HG02642 (cell line): Measurements from ENCODE around the gene EXT2.

ENCODE experiments used
- ATAC-seq: cut with Tn5 transposase; IDR thresholded peaks from one replicate; pipeline ENCODE4 v1.9.1; 2021; ENCODE audit warnings: mild to moderate bottlenecking; ENCODE audit not compliant: unreplicated experiment, poor library complexity

Gene EXT2

DNA sequence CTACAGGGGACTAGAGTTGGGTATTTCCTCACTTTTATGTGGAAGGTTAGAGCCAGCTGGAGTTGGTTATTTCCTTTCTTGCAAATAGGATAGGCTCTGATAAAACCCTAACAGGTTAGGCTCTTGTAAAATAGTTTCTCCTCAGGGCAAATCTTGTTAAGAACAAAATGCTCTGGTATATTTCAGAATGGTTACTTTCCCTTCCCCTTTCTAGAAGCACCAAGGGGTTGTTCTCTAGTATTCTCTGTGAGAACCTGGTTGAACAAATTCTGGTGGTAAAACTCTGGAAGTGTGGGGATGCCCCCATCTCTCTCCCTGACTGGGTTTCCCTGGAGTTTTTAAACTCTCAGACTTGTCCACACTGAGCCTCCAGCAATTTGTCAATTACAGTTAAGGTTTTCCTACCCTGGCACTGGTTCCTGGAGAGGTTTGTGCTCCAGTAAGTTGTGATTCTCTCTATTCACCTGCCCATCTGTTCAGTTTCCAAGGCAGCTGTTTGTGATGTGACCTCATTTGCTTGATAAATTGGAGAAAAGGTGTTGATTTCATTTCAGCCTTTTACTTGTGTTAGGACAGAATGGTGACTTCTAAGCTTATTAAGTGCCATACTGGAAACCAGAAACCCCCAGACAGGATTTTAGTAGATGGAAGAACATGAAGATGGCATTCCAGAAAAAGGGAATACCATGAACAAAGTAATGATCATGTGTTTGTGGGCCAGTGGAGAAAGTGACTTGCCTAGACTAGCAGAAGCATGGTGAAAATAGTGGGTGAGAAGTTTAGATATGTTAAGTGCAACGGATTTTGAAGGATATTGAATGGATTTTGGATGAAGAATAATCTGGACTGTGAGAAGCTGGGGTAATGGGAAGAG, 64.6 kb downstream of the EXT2 start:
- no peak for ATAC-seq

DNA sequence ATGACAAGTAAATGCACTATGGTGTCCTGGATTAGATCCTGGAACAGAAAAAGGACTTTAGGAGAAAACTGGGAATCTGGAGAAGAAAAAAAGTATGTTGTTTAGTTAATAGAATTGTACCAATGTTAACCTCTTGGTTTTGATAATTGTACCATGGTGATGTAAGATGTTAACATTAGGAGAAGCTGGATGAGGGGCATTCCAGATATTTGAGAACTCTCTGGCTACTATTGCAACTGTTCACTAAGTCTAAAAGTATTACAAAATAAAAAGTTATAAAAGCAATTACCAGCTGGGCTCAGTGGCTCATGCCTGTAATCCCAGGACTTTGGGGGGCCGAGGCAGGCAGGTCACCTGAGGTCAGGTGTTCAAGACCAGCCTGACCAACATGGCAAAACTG, 66.5 kb downstream of the EXT2 start:
- no peak for ATAC-seq

GRCh38 chr11:44162662-44163061, 67.2 kb downstream of the EXT2 start:
- ATAC-seq, result no peak

DNA sequence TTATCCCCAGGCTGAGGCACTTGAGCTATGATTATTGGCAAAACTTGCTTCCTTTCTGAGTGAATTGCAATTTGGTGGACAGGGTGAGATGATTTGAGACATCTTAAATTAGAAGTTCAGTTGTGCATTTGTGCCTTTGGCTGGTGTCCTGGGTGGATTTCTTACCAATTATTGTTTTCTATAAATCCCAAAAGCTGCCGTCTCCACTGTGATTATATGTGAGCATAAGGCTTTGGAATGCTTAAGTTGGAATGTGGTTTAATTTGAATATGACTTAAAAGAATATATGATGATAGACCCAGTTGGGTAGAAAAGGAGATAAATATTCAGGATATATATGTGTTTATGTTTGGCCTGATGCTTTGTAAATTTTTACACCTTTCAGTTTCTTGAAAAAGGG, 70.0 kb downstream of the EXT2 start:
- no peak for ATAC-seq

DNA sequence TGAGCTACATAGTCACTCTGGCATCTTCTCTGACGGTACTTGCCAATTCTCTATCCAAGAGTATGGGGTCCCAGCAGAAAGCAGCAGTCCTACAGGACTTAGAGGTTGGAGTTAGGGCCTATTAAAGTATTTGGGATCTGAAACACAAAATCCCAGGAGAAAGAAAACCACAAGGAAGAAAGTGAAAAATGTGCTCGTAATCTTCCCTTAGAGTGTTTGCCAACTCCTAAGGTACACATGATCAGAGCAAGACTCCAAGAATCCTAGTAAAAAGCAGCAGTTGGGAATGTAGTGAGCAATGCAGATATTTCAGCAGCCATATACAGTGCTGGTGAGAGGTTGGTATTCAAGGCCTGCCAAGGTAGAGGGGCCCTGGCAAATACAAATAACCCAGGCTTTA, 71.6 kb downstream of the EXT2 start:
- ATAC-seq, result no peak

- no peak for ATAC-seq
These were observed 76.0 kb downstream of the EXT2 start for GRCh38 chr11:44171518-44171917.

- ATAC-seq, result no peak
These were observed 77.5 kb downstream of the EXT2 start for GRCh38 chr11:44172966-44173365.

- ATAC-seq, result no peak
These were observed 79.4 kb downstream of the EXT2 start for GRCh38 chr11:44174842-44175241.

DNA sequence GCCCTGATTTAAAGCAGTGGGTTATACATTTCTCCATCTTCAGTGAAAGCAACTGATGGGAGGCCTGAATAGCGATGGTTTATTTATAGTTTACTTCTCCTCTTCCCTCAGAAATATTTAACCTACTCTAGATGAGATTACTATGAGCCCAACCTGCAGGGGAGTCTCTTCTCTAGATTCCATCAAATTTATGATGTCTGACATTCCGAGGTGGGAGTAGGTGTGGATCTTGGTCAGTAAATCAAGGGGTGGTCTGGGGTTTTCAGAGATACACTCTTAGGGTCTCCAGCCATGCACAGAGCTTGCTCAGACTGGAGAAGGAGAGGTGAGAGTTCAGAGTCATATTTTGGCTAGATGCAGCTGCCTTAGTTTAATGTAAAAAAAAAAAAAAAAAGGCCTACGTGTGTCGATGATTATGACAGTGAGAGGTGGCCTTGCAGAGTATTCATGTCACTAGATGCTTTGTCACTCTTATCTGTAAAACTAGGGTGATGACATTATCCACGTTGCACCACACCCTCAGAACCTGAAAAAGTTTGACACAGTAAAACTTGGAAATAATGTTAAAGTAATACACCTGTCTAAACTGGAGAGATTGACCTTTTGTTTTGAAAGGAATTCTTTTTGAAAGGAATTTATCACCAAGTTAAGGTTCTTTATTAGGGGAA, 81.2 kb downstream of the EXT2 start:
- no peak for ATAC-seq

GRCh38 chr11:44177905-44178304, 82.4 kb downstream of the EXT2 start:
- no peak for ATAC-seq

GRCh38 chr11:44178381-44178780, 82.9 kb downstream of the EXT2 start:
- ATAC-seq, result no peak

DNA sequence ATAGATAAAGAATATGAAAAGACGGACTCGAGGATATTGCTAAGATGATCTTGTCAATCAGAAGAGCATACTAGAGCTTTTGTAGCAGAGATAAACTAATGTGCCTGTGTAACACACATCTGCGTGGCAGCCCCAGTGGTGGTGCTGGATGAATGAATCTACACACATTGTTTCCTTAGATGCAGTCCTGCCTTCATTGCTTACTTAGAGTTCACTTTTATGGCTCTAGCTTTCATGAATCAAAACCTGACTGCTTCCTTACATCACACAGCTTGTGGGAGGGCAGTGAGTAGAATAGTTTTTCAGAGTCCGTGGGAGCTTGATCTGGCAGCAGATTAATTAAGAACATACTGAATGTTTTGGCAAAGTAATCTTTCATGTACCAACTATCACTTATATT, 83.7 kb downstream of the EXT2 start:
- no peak for ATAC-seq

GRCh38 chr11:44180107-44180506, 84.6 kb downstream of the EXT2 start:
- ATAC-seq, result no peak

DNA sequence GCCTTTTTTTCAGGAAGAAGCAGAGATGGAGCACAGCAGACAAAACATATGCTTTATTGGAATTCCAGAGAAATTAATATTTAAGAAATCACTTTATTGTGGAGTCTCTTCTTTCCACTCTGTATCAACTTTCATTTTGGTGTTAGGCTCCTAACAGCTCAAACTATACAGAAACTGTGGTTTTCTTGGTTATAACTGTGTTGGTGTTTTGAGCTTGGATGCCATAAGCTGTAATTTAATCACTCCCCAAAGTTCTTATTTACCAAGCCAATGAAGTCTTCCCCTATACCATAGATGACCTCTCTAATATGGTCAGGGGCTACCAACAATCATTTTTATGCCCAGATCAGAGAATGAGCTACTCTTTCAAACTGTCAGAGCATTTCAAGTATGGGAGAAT, 90.0 kb downstream of the EXT2 start:
- no peak for ATAC-seq

DNA sequence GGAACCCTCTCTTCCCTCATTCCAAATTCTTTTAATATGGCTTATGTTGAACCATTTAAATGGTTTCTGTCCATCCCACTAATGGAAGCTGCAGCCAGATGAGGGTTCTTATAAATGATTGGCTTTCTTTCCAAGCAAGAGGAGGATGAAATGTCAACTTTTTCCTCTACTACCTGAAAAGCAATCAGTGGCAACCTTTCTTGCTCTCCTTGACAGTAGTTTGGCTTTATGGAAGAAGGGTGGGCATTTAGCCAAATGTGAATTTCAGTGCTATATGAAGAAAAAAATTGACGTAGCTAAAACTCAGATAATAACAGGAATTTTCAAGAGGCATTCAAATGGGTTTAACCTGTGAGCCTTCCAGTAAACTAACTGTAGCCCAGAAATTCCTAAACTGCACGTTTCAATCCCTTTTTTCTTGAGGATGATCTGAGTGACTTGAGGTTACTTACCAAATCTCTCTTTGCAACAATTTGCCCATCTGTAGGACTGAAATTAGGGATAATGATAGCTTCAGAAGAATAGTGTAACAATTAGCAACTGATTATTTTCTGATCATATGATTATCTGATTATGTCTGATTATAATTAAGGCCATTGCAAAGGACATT, 90.9 kb downstream of the EXT2 start:
- ATAC-seq, result no peak

DNA sequence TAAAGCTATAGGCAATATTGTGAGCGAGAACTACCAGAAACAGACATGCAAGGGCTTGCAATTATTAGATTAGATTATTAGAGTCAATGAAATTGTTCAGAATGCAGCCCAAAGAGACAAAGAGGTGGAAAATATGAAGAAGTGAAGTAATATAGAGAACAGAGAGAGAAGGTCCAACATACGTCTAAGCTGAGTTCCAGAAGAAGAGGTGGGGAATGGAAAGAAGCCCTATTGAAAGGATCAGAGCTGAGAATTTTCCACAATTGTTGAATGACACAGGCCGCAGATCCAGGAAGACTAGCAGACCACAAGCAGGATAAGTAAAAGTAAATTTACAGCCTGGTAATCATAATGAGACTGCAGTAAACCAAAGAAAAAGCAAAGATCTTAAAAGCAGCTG, 93.2 kb downstream of the EXT2 start:
- ATAC-seq, result no peak

- no peak for ATAC-seq
These were observed 94.8 kb downstream of the EXT2 start for GRCh38 chr11:44189986-44190882.

DNA sequence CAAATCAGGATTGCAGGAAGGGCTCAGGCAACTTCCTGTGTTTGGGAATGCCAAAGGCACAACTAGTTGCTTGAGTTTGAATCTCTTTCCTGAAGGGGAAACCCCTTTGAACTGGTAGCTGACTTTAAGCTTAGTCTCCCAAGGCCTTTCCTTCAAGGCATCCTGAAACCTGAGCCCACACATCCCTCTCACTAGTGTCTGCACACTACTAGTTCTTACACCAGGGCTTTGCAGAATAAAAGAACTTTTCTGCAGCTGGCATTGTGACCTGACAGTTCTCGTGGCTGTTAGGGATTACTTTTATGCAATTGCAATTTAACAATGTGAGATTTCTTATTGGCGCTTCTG, 95.4 kb downstream of the EXT2 start:
- ATAC-seq, result no peak

DNA sequence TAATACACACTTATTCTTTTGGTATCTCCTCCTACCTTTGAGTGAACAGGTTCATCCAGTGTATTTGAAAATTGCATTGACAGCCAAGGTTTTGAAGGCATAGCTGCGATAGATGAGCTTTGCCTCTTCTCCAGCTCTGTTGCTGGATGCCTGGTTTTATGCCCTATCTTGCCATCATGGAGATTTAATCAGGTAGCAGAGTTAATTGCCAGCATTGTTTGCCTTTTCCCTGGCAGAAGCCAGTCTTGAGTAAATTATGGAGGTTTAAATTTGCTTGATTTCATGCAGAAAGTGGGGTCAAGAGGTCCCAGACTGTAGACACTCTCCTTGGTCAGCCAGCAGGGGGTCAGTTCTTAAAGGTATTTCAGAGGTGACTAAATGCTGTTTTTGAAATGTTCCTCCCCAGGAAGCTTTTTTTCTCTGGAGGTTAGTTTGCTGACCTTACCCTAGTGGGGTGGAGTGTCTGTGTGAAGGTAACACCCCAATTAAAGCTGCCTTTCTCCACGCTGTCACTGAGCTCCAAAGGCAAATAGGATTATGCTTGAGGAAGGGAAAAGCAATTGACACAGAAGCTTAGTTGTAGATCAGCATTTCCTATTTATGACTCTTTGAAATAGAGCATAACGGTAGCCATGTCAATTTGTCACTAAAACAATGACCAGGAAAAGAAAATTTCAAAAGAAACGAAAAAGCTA, 96.0 kb downstream of the EXT2 start:
- ATAC-seq, result no peak

DNA sequence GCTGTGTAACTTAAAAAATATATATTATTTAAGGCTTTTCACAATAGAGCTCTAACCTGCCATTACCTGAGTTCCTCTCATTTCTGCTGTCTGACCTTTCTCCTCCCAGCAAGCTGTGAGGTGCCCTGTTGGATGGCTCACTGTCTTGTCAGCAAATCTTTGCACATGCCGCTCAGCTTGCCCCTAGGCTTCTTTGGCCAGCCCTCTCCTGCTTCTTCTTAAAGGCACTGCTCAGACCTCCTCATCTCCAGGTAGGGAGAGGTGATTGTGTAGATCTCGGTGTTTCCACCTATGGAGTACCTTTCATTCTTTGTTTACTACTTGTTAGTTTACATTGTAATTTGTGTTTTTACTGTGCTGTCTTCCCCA, 96.5 kb downstream of the EXT2 start:
- no peak for ATAC-seq
